Tibial nerve (tissue), 4 donors: ENCODE results near the gene LMBR1. TPM values are rescaled to one million over a fixed set of nuclear protein-coding genes. Genes with fewer than 3 reads are reported as not detected.
A peak's percentile ranks its signal among the peaks of the same experiment; 100 is the strongest.

Experiments used
- DNase-seq, 2 donors: peaks; one replicate each; pipeline ENCODE4 v3.0.0-alpha.2; 2019; ENCODE audit warnings: low spot score in 2 of 2
- H3K27ac ChIP-seq, 4 donors: fragments of 200-600 bp; sonication (generic) in 3 of 4; one replicate each; pipeline ENCODE4 v1.5.1; 2017 to 2019; ENCODE audit warnings: mild to moderate bottlenecking in 1 of 4
- H3K27me3 ChIP-seq, 2 donors: fragments of 200-600 bp; sonication (generic) in 1 of 2; one replicate each; pipeline versions ENCODE4 v1.5.1 to v1.6.0; 2017 to 2019
- H3K36me3 ChIP-seq, 3 donors: fragments of 200-600 bp; sonication (generic); one replicate each; pipeline ENCODE4 v1.5.1; 2018 to 2019
- H3K4me1 ChIP-seq, 4 donors: fragments of 200-600 bp; sonication (generic) in 3 of 4; one replicate each; pipeline ENCODE4 v1.5.1; 2017 to 2019
- H3K4me3 ChIP-seq, 4 donors: fragments of 200-600 bp; sonication (generic) in 3 of 4; one replicate each; pipeline ENCODE4 v1.5.1; 2017 to 2019; ENCODE audit warnings: mild to moderate bottlenecking in 1 of 4, moderate library complexity in 1 of 4
- H3K9me3 ChIP-seq, 4 donors: fragments of 200-600 bp; sonication (generic) in 3 of 4; one replicate each; pipeline ENCODE4 v1.5.1; 2017 to 2019
- CTCF ChIP-seq, 5 experiments: fragments of 200-600 bp in 3 of 5; fragments of 450-650 bp in 2 of 5; sonication (generic) in 3 of 5; IDR thresholded peaks; one replicate each; pipeline ENCODE4 v1.5.1; 2016 to 2019; ENCODE audit warnings: antibody characterized with exemption in 5 of 5, mild to moderate bottlenecking in 3 of 5, moderate library complexity in 2 of 5
- EP300 ChIP-seq, 2 donors: sonication (generic); formaldehyde crosslinking; IDR thresholded peaks; one replicate each; pipeline ENCODE4 v1.6.1; 2017; ENCODE audit warnings: antibody characterized with exemption in 2 of 2, mild to moderate bottlenecking in 1 of 2
- POLR2A ChIP-seq, 2 donors: fragments of 450-650 bp; IDR thresholded peaks; one replicate each; pipeline ENCODE4 v1.6.1; 2017; ENCODE audit warnings: antibody characterized with exemption in 2 of 2, mild to moderate bottlenecking in 2 of 2, moderate library complexity in 2 of 2
- WGBS, 2 donors: methylation state at CpG; one replicate each; pipeline ENCODE4 v1.1.5; 2018; 5-methylcytosine and 5-hydroxymethylcytosine counted together
- total RNA-seq, 4 donors: library from RNA; depleted of rRNA; stranded (reverse); fragments of >200 nt; gene quantifications; one replicate each; pipeline ENCODE4 v1.1.0, GENCODE V29; 2016

The LMBR1 gene
- total RNA-seq, 4 donors from 2014 or later: 48.1 to 139 (median 77.3) TPM

- no peak overlapping the region for H3K27ac ChIP-seq
- H3K27me3 ChIP-seq: no peaks in the 10 kb centered on the region
- DNase-seq: no peak
- no peaks in the 10 kb centered on the region for H3K9me3 ChIP-seq
- peaks cover 0 to 6% (median 0%) of the 10 kb centered on the region in 4 donors for H3K4me1 ChIP-seq
- peaks cover 0 to 6% (median 0%) of the 10 kb centered on the region in 3 donors for H3K36me3 ChIP-seq
- WGBS, 2 donors: 77 to 81% methylated on average over 7 of the region's 7 CpGs
- no peak overlapping the region for H3K4me3 ChIP-seq
- TF ChIP-seq POLR2A (IDR thresholded peaks at IDR 0.05): no peak
- TF ChIP-seq EP300 (IDR thresholded peaks at IDR 0.05): no peak
- no peak for TF ChIP-seq CTCF (IDR thresholded peaks at IDR 0.05)
Observed at GRCh38 chr7:156765901-156766656, 126.9 kb downstream of the LMBR1 start.

- DNase-seq: no peak
- no peak overlapping the region for H3K27ac ChIP-seq
- H3K9me3 ChIP-seq: no peaks in the 10 kb centered on the region
- H3K4me1 ChIP-seq: peaks cover 0 to 6% (median 0%) of the 10 kb centered on the region in 4 donors
- TF ChIP-seq CTCF (IDR thresholded peaks at IDR 0.05) (no peak), POLR2A (IDR thresholded peaks at IDR 0.05) (no peak), EP300 (IDR thresholded peaks at IDR 0.05) (no peak)
- H3K36me3 ChIP-seq: peaks cover 0 to 13% (median 0%) of the 10 kb centered on the region in 3 donors
- H3K27me3 ChIP-seq: no peaks in the 10 kb centered on the region
- WGBS, 2 donors: 93 to 94% methylated on average over 3 of the region's 3 CpGs
- H3K4me3 ChIP-seq: no peak overlapping the region
Observed at GRCh38 chr7:156764766-156765165, 128.2 kb downstream of the LMBR1 start.

- Histone ChIP-seq H3K27ac (no peak overlapping the region), H3K27me3 (no peaks in the 10 kb centered on the region), H3K4me1 (peaks cover 0 to 6% (median 0%) of the 10 kb centered on the region in 4 donors), H3K36me3 (peaks cover 0 to 13% (median 0%) of the 10 kb centered on the region in 3 donors), H3K9me3 (no peaks in the 10 kb centered on the region), H3K4me3 (no peak overlapping the region)
- peak in 4 of 5 experiments; percentile 24 to 63 (median 59) for TF ChIP-seq CTCF (IDR thresholded peaks at IDR 0.05)
- no peak for TF ChIP-seq EP300 (IDR thresholded peaks at IDR 0.05)
- TF ChIP-seq POLR2A (IDR thresholded peaks at IDR 0.05): no peak
- DNase-seq: peak in 1 of 2 donors; percentile 36
- WGBS, 2 donors: 14 to 26% methylated on average over 8 of the region's 8 CpGs
Observed at GRCh38 chr7:156764016-156764669, 128.8 kb downstream of the LMBR1 start.

GRCh38 chr7:156759579-156760202 lies 133.3 kb downstream of the LMBR1 start:
- H3K4me3 ChIP-seq: no peak overlapping the region
- no peak for DNase-seq
- H3K4me1 ChIP-seq: peaks cover 0 to 6% (median 0%) of the 10 kb centered on the region in 4 donors
- no peak overlapping the region for H3K27ac ChIP-seq
- WGBS, 2 donors: 95 to 97% methylated on average over 7 of the region's 7 CpGs
- TF ChIP-seq POLR2A (IDR thresholded peaks at IDR 0.05) (no peak), EP300 (IDR thresholded peaks at IDR 0.05) (no peak), CTCF (IDR thresholded peaks at IDR 0.05) (no peak)
- no peaks in the 10 kb centered on the region for H3K9me3 ChIP-seq
- H3K27me3 ChIP-seq: no peaks in the 10 kb centered on the region
- H3K36me3 ChIP-seq: peaks cover 0 to 17% (median 0%) of the 10 kb centered on the region in 3 donors
